GM21528 (cell line): ENCODE data around the gene IFNA14.
A peak's percentile ranks its signal among the peaks of the same experiment; 100 is the strongest.

Experiments used
- ATAC-seq: cut with Tn5 transposase; IDR thresholded peaks from one replicate; pipeline ENCODE4 v1.9.1; 2021; ENCODE audit warnings: mild to moderate bottlenecking, moderate library complexity; ENCODE audit not compliant: unreplicated experiment, low FRiP score

IFNA14 gene

DNA sequence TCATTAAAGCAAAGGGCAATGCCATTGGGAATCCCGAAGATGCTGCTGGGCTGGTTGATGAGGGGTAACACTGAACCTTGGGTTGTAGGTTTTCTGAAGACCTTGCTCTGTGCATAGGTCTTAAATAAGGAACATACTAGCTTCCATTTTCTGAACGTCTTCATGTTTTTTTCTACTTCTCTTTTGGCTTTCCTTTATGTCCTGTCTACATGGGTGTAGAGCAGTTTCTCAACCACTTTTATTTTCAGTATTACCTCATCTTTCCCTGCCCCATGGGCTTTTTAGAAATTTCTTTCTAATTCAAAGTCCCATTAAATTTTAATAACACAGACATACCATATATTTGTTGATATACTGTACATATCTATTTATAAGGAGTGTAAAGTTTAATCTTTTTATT lies at the start of gene IFNA14:
Gene IFNA14 (minus strand): TSS at position 95 of the 400 bp plus-strand sequence. CDS start 70 bp downstream, at position 25.
- ATAC-seq = no peak

DNA sequence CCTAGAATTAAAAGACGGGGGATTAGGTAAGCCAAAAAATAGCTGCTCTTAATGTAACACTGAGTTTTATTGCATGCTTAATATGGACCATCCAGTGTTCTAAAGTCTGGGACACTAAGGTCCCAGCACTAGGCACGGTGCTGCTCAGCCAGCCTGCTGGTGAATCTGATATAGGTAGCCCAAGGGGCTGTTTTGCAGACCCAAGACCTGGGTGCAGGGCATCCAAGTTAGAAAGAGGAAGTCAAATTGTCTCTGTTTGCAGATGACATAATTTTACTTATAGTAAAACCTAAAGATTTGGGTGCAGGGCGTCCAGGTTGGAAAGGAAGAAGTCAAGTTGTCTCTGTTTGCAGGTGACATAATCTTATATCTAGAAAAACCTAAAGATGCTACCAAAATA lies 47.5 kb upstream of the IFNA14 start:
- no peak for ATAC-seq

DNA sequence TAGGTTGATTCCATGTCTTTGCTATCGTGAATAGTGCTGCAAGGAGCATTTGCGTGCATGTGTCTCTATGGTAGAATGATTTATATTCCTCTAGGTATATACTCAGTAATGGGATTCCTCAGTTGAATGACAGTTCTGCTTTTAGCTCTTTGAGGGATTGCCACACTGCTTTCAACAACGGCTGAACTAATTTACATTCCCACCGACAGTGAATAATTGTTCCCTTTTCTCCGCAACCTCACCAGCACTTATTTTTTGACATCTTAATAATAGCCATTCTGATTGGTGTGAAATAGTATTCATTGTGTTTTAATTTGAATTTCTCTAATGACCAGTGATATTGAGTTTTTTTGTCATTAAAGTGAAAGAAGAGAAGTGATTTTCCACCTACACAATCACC lies 46.9 kb upstream of the IFNA14 start:
- ATAC-seq = no peak

DNA sequence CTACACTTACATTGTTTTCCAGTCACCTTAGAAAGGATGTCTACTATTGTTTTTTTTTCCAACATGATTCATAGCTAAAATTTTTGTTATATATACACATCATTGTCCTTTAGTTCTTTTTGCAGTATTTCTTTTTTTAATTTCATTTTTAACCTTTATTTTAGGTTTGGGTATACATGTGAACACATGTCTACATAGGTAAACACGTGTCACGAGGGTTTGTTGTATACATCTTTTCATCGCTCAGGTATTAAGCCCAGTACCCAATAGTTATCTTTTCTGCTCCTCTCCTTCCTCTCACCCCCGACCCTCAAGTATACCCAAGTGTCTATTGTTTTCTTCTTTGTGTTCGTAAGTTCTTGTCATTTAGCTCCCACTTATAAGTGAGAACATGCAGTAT lies 46.3 kb upstream of the IFNA14 start:
- no peak for ATAC-seq

DNA sequence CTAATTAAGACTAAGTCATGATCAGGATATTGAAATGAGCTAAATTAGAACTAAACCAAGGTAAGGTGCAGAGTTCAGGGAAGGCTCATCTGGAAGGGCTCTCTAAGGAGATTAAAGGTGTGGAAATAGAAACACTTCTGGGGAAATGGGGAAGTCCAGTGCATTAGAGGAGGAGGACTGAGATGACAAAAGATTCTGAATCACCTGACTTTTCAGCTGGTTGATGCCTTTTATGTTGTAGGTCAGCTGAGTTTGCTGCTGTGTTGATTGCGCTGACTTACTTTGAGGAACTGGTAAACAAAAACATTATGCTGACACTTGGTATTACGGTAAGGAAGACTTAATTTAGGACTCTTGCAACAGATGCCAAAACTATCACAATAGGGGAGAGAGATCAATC lies 41.5 kb upstream of the IFNA14 start:
- no peak for ATAC-seq

DNA sequence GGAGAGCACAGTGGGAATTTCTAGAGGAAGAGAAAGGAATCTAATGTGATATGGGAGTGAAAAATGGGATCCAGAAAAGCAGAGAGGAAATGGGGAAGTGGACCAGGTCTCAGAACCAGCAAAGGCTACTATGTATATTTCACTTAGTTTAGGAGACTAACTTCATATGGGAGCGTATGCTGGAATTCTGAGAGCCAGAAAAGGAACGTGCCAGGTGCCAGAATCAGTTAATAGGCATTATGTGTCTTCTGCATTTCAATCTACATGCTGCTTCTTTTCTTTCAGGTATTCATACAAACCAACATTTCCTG lies 28.5 kb upstream of the IFNA14 start:
- no peak for ATAC-seq

DNA sequence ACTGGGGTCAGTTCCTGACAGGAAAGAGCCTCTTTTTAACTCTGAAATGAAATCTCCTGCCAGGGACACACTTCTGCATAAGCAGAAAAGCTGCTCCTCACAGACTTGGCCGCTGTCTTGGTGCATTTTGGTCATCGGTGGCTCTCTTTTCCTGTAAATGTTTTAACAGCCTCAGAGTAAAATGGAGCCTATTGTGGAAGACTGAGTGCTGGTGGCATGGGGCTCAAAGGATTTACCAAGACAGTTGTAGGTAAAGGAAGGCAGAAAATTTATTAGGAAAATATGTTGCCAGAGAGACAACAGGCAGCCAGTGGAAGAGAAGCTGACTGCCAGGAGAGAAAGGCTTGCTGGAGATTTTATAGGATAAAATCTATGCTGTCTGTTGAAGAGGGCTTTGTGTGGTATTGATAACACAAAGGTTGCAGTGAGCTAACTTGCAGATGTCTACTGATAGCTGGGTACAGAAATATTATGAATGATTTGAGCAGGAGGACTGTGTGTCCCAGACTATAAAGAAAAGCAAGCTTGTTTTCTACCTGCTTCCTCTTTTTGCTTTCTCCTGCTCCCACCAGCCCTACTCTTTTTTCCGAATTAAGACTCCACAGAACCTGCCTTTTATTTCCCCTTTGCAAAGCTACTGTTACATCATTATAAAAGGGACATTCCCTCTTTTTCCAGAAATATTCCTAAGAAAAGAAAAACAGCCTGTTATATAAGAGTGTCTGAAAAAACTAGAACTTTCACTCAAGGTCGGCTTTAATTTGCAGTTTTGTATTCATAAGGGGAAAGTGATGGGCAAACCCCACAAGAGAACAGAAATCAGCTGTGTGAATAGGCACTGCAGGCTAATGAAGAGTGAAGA lies 27.9 kb upstream of the IFNA14 start:
- no peak for ATAC-seq

DNA sequence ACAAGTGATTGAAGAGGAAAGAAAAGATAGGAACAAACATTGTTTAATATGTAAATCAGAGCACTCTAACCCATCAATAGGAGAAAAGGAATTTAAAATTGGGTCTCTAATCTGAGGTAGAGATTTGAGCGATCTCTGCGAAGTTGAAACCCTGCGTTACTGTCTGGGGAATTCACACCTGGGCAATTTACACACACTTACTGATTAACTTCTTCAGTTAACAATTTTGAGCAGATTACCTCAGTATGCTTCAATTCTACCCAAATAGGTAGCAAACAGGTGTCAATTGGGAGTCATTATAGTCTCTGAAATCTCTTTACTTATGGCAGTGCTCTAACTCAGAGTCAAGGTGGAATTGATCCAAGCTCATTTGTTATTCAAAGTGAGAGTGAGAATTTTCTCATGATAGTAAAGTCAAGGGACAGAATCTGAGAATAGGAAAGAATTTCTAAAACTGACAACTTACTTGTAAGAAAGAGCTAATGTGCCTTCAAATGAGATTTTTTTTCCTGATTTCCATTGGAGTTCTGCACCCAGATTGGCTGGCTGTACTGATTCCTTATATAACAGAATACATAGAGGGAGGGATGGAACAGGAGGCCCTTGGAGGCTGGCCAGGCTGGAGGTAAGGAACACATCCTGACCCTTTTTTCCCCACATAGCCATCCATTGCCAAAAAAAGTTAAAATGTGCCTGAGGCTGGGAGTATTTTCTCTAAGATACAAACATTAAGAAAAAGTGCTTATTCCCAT lies 27.1 kb upstream of the IFNA14 start:
- ATAC-seq = no peak

DNA sequence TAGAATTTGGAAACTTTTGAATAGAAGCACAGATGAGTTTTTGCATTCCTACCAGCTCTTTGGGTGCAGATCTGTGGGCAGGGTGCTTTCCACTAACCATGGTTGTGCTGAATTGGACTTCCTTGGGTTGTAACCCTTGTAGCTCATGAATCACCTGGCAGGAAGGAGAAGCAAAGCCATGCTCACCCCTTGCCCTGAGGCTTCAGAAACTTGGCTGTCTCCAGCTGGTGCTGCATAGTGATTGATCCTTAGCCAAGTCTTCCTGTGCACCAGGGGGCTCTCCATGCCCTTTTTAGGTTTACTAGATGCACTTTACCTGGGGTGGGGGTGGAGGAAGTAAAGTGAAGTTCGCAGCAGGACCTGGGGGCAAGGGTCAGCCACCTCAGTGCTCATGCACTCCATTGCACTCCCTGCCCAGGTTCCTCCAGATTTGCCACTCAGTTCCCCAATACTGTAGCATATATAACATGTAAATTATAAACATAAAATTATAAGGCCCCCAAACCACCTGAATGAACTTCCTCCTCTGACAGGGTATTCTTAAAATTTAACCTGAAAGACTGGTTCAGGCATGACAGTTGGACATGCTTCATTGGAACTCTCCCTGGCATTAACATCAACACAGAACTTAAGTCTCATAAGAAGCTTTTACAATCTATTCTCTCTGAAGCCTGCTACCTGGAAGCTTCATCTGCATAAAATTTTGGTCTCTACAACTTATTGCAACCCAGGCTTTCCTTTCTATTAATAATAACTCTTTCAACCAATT lies 25.8 kb upstream of the IFNA14 start:
- no peak for ATAC-seq

DNA sequence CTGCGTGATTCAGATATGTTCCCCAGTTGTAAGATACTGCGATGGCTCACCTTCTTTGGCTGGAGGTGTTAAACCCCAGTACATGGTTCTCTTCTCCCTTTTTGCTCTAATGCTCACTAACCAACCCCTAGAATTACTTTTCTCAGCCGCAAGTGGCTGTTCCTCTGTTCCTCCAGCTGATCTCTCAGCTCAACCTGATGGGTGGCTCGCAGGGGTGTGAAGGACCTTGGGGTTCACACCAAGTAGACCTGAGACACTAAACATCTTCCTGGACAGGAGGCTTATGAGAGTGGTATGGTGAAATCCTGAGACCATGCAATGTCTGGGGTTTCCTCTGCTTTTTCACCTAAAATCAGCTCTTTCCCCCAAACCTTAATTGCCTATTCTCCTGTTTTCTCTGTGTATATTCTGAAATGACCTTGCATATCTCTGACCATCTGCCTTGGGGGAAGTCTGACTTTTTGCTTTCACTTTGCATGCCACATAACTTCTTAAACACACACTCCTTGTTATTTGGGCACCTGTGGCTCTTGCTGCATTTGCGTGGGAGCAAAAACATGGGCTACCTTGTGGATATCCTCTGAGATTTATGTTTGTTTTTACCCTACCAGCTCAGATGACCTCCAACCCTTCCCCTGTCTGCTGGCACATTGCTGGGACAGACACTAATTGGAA lies 15.9 kb upstream of the IFNA14 start:
- no peak for ATAC-seq

DNA sequence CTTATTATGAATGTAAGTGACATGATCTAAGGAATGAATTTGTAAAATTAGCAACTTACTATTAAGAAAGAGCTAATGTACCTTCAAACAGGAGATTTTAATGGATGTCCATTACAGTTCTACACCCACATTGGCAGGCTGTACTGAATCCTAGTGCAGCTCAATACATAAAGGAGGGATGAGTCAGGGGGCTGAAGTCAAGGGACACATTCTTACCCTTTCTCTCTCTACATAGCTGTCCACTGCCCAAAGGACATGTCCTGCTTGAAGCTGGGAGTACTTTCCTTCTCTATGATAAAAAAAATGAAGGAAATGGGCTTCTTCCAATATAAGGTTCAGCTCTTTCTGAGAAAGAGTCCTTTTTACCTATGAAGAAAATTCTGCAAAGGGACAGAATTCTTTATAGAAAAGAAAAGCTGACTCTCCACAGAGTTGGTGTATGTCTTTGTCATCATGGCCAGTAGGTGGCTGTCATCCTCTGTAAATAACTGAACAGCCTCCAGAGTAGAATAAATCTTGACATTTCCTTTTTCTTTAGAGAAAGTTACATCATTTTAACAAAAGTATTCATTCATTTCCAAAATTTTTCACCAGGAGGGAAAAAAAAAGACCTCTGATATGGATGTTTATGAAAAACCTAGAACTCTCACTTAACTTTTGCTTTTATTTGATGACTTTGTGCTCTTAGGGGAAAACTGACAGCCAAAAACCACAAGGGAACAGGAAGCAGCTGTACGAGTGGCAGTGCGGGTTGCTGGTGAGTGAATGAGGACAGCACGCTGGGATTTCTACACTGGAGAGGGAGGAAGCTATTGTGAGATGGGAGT lies 13.1 kb upstream of the IFNA14 start:
- ATAC-seq = peak; percentile 81

DNA sequence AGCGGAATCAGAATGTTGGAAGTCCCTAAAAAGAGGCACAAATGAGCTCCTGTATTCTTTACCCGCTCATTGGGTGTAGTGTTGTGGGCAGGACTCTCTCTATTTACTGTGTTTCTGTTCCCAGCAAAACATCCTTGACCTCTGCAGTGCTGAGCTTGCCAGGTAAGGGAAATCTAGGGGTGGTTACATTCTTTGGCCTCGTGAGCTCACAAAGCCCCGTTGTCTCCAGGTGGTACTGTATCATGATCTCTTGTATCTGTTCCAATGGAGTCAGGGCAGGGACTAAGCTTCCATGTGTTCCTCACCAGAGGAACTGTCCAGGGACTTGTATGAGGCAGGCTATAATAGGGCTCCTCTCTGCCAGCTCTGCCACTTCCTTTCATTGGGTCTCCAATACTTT lies 11.8 kb upstream of the IFNA14 start:
- no peak for ATAC-seq

DNA sequence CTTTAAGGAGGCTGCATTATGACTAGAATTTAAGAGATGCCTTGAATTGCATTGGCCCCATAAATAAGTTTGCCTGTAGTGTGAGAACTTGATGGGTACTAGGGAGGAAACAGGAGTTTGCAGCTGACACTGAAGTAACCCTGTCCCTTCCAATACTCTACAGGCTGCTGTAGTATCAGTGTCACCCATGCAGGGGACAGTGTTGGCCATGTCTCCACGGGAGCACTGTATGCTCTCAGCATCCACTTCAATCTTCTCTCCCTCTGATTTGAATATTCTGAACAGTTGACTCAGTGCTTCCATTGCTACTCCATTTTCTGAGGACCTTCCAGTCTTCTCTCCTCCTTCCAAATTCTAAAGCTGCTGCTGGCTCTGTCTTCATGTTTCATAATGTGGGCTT lies 11.4 kb upstream of the IFNA14 start:
- no peak for ATAC-seq

DNA sequence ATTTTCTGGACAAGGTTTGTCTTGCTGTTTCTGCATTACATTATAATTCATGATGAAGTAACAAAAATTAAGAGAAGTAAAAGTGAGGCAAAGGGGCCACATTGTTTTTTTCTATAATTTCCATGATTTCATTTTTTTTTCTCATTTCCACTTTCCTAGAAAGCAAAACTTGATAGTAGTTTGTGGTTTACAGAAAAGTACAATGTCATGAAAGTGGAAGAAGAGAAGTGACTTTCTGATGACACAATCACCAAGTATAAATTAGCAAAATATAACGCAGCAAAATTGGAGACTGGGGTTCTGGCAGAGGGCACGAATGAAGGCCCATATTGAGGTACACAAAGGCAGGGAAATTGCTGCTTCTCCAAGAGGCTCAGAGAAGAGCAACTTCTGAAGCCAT lies 5.0 kb upstream of the IFNA14 start:
- ATAC-seq = no peak

DNA sequence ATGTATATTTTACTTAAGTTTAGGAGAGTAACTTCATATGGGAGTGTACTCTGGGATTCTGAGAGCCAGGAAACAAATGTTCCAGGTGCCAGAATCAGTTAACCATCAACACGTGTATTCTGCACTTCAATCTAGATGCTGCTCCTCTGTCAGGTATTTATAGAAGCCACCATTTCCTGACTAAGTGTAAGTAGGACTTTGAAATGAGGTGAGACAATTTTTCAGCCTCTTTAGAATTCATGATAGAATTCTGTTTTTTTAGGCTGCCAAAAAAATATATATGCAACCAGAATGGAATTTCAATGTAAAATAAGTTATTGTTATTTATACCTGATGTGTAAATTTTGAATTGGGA lies 3.5 kb downstream of the IFNA14 start:
- ATAC-seq = peak; percentile 32

DNA sequence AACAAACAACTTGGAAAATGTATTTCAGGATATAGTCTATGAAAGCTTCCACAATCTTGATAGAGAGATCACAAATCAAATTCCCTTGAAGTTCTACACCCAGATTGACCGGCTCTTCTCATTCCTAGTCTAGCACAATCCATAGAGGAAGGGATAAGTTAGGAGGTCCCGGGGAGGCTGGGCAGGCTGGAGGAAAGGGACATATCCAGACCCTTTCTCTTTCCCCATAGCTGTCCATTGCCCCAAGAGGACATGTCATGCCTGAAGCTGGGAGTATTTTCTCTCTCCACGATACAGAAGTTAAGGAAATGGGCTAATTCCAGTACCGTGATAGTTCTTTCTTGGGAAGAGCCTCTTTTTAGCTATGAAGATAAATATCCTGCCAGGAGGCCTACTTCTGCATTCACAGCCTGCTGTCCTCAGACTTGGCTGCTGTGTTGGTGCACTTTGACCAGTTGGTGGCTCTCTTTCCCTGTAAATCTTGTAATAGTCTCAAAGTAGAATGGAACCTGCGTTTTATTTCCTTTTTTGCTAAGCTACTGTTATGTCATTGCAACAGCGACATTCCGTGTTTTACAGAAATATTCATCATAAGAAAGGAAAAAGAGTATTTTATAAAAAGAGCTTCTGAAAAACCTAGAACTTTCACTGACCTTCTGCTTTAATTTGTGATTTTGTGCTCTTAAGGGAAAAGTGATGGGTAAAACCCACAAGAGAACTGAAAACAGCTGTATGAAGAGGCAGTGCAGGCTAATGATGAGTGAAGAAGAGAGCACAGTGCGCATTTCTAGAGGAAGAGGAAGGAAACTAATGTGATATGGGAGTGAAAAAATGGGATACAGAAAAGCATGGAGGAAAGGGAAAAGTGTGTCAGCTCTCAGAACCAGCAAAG lies 4.1 kb downstream of the IFNA14 start:
- ATAC-seq = peak; percentile 74

DNA sequence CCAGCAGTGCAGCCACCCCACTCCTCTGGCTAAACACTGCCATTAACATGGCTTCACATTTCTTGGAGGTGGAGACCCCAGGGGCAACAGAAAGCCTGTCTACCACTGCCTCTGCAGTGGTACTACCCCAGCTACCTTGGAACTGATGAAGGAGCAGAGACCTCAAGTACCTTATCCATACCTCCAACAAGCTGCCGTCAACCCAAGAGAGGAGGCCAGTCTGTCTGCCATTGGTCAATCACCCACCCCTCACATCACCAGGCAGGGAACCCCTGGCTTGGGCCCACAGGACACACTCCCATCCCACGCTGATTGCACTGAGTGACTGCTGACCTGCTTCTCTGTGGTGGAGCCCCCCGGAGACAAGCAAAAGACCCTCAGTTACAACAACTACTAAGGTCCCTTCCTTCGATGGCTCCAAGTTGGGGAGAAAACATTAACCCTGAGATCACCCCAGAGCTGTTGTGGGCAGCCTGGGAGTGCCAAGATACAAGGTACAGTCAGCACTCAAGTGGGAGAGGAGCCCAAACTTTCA lies 5.6 kb downstream of the IFNA14 start:
- no peak for ATAC-seq

DNA sequence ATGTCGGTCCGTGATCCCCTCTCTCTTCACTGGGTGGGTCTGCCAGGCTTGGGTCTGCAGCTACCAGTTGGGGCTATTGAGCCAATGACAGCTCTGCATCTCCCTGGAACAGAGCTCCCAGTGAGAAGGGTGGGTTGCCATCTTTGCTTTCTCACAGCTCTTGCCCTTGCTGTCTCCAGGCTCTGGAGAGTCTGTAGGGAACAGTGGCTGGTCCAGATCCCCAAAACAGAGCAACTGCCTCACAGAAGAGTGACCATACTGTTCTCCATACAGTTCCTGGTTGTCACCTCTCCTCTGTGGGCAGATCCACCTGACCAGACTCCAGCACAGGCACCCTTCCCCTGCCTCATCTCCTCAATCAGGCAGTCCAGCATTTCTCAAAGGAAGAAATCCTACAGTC lies 6.5 kb downstream of the IFNA14 start:
- no peak for ATAC-seq

DNA sequence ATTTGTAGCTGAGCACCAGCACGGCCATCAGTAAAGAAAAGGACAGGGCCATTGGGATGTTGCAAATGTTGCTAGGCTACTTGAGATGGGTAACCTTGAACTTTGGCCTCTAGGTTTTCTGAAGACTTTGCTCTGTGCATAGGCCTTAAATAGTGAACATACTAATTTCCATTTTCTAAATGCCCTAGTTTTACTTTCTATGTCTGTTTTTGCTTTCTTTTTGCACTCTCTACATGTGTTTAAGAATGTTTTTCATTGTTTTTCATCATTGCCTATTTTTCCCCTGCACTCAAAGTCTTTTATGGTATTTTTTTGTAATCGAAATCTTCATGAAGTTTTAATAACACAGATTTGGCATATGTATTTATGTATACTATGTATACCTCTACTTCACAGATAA lies 11.7 kb downstream of the IFNA14 start, which contains the start of gene IFNA17:
Gene IFNA17 (minus strand): TSS at position 101 of the 400 bp plus-strand sequence. CDS start 49 bp downstream, at position 52.
- no peak for ATAC-seq
